Adrenal gland (tissue), 5 donors: ENCODE measurements around the gene MAML2.

Experiments used
- POLR2A ChIP-seq, 2 donors: fragments of 450-650 bp; IDR thresholded peaks; one replicate each; pipeline ENCODE4 v1.6.1; 2017; ENCODE audit warnings: antibody characterized with exemption in 2 of 2, mild to moderate bottlenecking in 2 of 2, moderate library complexity in 1 of 2
- TF ChIP-seq, protein P1 (sequence below), 6 experiments: fragments of 450-650 bp in 4 of 6; fragments of 200-600 bp in 2 of 6; sonication (generic) in 1 of 6; IDR thresholded peaks; 1 replicate in 5 of 6; 2 replicates in 1 of 6; pipeline versions ENCODE4 v1.5.1 to v1.8.0; 2016 to 2021; ENCODE audit warnings: antibody characterized with exemption in 6 of 6, mild to moderate bottlenecking in 2 of 6, moderate library complexity in 1 of 6
- donor health status: DM: no; HTN: no; CAD: no.

DNA sequence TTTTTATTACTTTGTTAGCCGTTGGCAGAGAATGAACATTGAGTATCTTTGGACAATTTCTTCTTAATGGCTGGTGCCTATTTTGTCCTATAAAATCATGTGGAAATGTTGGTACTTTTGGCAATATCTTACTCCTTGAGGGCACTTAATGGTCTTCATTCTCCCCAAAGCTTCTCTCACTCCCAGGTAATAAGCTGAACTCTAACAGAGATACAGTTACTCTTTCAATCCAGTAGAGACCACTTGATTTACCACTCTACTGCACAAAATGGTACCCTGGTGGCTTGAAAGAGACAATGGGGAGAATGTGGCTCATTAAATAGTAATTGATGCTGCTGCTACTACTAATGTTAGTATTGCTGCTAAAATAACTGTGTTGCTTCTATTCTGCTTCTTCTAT is 53.0 kb downstream of the MAML2 start:
- no peak for TF ChIP-seq POLR2A (IDR thresholded peaks at IDR 0.05)
- TF ChIP-seq, protein P1, sequence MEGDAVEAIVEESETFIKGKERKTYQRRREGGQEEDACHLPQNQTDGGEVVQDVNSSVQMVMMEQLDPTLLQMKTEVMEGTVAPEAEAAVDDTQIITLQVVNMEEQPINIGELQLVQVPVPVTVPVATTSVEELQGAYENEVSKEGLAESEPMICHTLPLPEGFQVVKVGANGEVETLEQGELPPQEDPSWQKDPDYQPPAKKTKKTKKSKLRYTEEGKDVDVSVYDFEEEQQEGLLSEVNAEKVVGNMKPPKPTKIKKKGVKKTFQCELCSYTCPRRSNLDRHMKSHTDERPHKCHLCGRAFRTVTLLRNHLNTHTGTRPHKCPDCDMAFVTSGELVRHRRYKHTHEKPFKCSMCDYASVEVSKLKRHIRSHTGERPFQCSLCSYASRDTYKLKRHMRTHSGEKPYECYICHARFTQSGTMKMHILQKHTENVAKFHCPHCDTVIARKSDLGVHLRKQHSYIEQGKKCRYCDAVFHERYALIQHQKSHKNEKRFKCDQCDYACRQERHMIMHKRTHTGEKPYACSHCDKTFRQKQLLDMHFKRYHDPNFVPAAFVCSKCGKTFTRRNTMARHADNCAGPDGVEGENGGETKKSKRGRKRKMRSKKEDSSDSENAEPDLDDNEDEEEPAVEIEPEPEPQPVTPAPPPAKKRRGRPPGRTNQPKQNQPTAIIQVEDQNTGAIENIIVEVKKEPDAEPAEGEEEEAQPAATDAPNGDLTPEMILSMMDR (IDR thresholded peaks at IDR 0.05) = no peak
